Measurements from ENCODE around the gene TUBB. TPM values are rescaled to one million over a fixed set of nuclear protein-coding genes. Genes with fewer than 3 reads are reported as not detected.
A peak's percentile ranks its signal among the peaks of the same experiment; 100 is the strongest.

Gene TUBB
- total and polyA plus RNA-seq, 9 of the 15 experiments (the other 6 are each of a cell fraction or from before 2014, with no cell fraction given): 971 to 2,870 (median 1,478) TPM

GRCh38 chr6:30681766-30682142 lies 38.4 kb upstream of the TUBB start:
- ATAC-seq (no peak), DNase-seq (ENCODE audit: extremely low read depth in 1 of 4, low spot score in 3 of 4) (no peak), FAIRE-seq (no peak)
- POLR2A ChIA-PET: interaction anchor here (0.6 to 7.0 kb wide), 11 partner anchors 9 to 274 kb away, joined by 3 to 118 read pairs (median 4); partner anchors contain the start of genes DHX16, MDC1, MRPS18B and NRM
- Histone ChIP-seq H3K4me3 (peak overlapping the region; percentile 81), H3K36me3 (ENCODE audit: control insufficient read depth, insufficient read depth, low read length) (peaks cover 38% of the 10 kb centered on the region), H3K4me1 (replicated peaks in 1 of 2; ENCODE audit: control insufficient read depth in 2 of 2, insufficient read depth in 2 of 2, low read length in 2 of 2) (peaks cover 41 to 73% of the 10 kb centered on the region in 2 experiments), H3K4me2 (ENCODE audit: insufficient read depth, low read length) (peak overlapping the region; percentile 97), H3K9me1 (ENCODE audit: control insufficient read depth, insufficient read depth, low read length) (no peaks in the 10 kb centered on the region), H3K9me3 (replicated peaks; ENCODE audit: control insufficient read depth, insufficient read depth, low read depth, low read length) (no peaks in the 10 kb centered on the region), H3K27me3 (ENCODE audit: control insufficient read depth in 2 of 2, insufficient read depth in 2 of 2, low read length in 2 of 2) (no peaks in the 10 kb centered on the region), H2AFZ (ENCODE audit: low read depth, low read length) (no peak overlapping the region), H3K9ac (ENCODE audit: insufficient read depth in 1 of 2, low read depth in 2 of 2, low read length in 2 of 2) (peak overlapping the region; percentile 76 to 81; a peak in 3 of 4 replicates), H4K20me1 (replicated peaks; ENCODE audit: control insufficient read depth, insufficient read depth, low read length) (no peaks in the 10 kb centered on the region; the same call in 1 of the 2 replicates), H3K79me2 (ENCODE audit: control insufficient read depth, insufficient read depth, low read length) (peaks cover 80% of the 10 kb centered on the region), H3K27ac (ENCODE audit: extremely low read depth, low read depth, low read length) (peak overlapping the region; percentile 88)
- no TSS peak for BruUV-seq (replicated peaks)
- in situ Hi-C loops (cut with MboI): no loop called here
- intact Hi-C loops (cut with micrococcal nuclease): loop anchor here (1.0 to 10.0 kb wide), 3 partner anchors 36 to 406 kb away; partner anchors contain the start of gene MDC1
- CTCF ChIA-PET (ENCODE audit: low intra/inter-chr PET ratio): interaction anchor here (6.1 kb wide), 1 partner anchor 40 kb away, joined by 92 read pairs; the partner anchor contains the start of gene TUBB
- 7% methylated on average over 4 of the region's 4 CpGs for WGBS (ENCODE audit: insufficient coverage, low coverage, missing lambda C conversion rate)
- TF ChIP-seq RCOR1 (IDR thresholded peaks at IDR 0.05; ENCODE audit: borderline replicate concordance in 1 of 2, low read depth in 2 of 2, low read length in 2 of 2) (no peak), CEBPZ (IDR thresholded peaks at IDR 0.05; ENCODE audit: borderline replicate concordance, low read depth, low read length) (no peak), PCBP1 (IDR thresholded peaks at IDR 0.05; ENCODE audit: low read depth, low read length, poor library complexity, severe bottlenecking) (no peak), MTA2 (IDR thresholded peaks at IDR 0.05; ENCODE audit: low read depth) (0 out of 2 replicates have a peak, but pooled peaks have one; percentile 15), FOXO4 (CRISPR knock-in tag; IDR thresholded peaks at IDR 0.05) (no peak), POLR2B (IDR thresholded peaks at IDR 0.05; ENCODE audit: low read depth, partially characterized antibody) (no peak), TFAM (CRISPR knock-in tag; conservative IDR thresholded peaks at IDR 0.05) (no peak), FOXK1 (CRISPR knock-in tag; IDR thresholded peaks at IDR 0.05; ENCODE audit: borderline replicate concordance) (no peak), NR2C1 (IDR thresholded peaks at IDR 0.05) (no peak), NR2C1 (tag; IDR thresholded peaks at IDR 0.05) (0 out of 2 replicates have a peak, but pooled peaks have one; percentile 12)
- TF ChIP-seq, protein P1, sequence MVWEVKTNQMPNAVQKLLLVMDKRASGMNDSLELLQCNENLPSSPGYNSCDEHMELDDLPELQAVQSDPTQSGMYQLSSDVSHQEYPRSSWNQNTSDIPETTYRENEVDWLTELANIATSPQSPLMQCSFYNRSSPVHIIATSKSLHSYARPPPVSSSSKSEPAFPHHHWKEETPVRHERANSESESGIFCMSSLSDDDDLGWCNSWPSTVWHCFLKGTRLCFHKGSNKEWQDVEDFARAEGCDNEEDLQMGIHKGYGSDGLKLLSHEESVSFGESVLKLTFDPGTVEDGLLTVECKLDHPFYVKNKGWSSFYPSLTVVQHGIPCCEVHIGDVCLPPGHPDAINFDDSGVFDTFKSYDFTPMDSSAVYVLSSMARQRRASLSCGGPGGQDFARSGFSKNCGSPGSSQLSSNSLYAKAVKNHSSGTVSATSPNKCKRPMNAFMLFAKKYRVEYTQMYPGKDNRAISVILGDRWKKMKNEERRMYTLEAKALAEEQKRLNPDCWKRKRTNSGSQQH (CRISPR knock-in tag; IDR thresholded peaks at IDR 0.05): 0 out of 2 replicates have a peak, but pooled peaks have one; percentile 11
- TF ChIP-seq, protein P2, sequence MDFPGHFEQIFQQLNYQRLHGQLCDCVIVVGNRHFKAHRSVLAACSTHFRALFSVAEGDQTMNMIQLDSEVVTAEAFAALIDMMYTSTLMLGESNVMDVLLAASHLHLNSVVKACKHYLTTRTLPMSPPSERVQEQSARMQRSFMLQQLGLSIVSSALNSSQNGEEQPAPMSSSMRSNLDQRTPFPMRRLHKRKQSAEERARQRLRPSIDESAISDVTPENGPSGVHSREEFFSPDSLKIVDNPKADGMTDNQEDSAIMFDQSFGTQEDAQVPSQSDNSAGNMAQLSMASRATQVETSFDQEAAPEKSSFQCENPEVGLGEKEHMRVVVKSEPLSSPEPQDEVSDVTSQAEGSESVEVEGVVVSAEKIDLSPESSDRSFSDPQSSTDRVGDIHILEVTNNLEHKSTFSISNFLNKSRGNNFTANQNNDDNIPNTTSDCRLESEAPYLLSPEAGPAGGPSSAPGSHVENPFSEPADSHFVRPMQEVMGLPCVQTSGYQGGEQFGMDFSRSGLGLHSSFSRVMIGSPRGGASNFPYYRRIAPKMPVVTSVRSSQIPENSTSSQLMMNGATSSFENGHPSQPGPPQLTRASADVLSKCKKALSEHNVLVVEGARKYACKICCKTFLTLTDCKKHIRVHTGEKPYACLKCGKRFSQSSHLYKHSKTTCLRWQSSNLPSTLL (IDR thresholded peaks at IDR 0.05): peak; percentile 80; the same call in 1 of the 2 replicates

Measured in K562 (cell line).